HG02798 (cell line): ENCODE results near the gene RPS6KB1.
"Not testable (repeated sequence)": the region's sequence is repeated elsewhere in the genome, so short reads cannot be mapped to it uniquely, and the experiment has no call there.

Experiments
- ATAC-seq: cut with Tn5 transposase; IDR thresholded peaks from one replicate; pipeline ENCODE4 v1.9.1; 2021; ENCODE audit warnings: mild to moderate bottlenecking; ENCODE audit not compliant: unreplicated experiment, poor library complexity

The RPS6KB1 gene

GRCh38 chr17:59892924-59893675, at the start of gene RPS6KB1, which contains the start of gene TUBD1:
Gene RPS6KB1 (plus strand): TSS chr17:59893121. CDS start chr17:59893185, 64 bp downstream.
Gene TUBD1 (minus strand): TSS chr17:59892943. CDS start chr17:59891002, 1,941 bp downstream.
- peak; percentile 95 for ATAC-seq

GRCh38 chr17:59844884-59845594, 47.9 kb upstream of the RPS6KB1 start:
- ATAC-seq, result no peak

GRCh38 chr17:59845595-59846393, 47.1 kb upstream of the RPS6KB1 start:
- ATAC-seq, result peak; percentile 25

GRCh38 chr17:59846394-59847165, 46.3 kb upstream of the RPS6KB1 start:
- peak; percentile 54 for ATAC-seq

- no peak for ATAC-seq
Observed at GRCh38 chr17:59848385-59848668, 44.6 kb upstream of the RPS6KB1 start.

- ATAC-seq, result peak; percentile 35
Observed at GRCh38 chr17:59848778-59849177, 44.1 kb upstream of the RPS6KB1 start.

GRCh38 chr17:59850311-59850710, 42.6 kb upstream of the RPS6KB1 start:
- ATAC-seq, result not testable (repeated sequence)

- ATAC-seq, result no peak
Observed at GRCh38 chr17:59851439-59852375, 41.2 kb upstream of the RPS6KB1 start.

GRCh38 chr17:59852847-59853167, 40.1 kb upstream of the RPS6KB1 start:
- ATAC-seq, result not testable (repeated sequence)

- peak; percentile 37 for ATAC-seq
Observed at GRCh38 chr17:59853168-59853918, 39.6 kb upstream of the RPS6KB1 start.

- not testable (repeated sequence) for ATAC-seq
Observed at GRCh38 chr17:59853919-59854729, 38.8 kb upstream of the RPS6KB1 start.

- no peak for ATAC-seq
Observed at GRCh38 chr17:59856859-59857794, 35.8 kb upstream of the RPS6KB1 start.

GRCh38 chr17:59858167-59858816, 34.6 kb upstream of the RPS6KB1 start:
- ATAC-seq, result no peak

- no peak for ATAC-seq
Observed at GRCh38 chr17:59858932-59859331, 34.0 kb upstream of the RPS6KB1 start.

GRCh38 chr17:59859444-59860025, 33.4 kb upstream of the RPS6KB1 start:
- ATAC-seq, result no peak

- no peak for ATAC-seq
Observed at GRCh38 chr17:59863616-59864015, 29.3 kb upstream of the RPS6KB1 start.
